K562 (cell line): ENCODE measurements around the gene MAST1. TPM values are rescaled to one million over a fixed set of nuclear protein-coding genes. Genes with fewer than 3 reads are reported as not detected.

Source experiments
- ATAC-seq: fragments of 200-7000 bp; cut with Tn5 transposase; 3 replicates; pipeline ENCODE4 v1.9.1; 2020; ENCODE audit warnings: moderate library complexity
- BruUV-seq: library from RNA; stranded (reverse); fragments of 400-500 nt; replicated peaks from 2 replicates; lab custom pipeline; 2021; lab: Mats Ljungman, UMichigan
- CTCF ChIA-PET: fragments of 300-600 bp; formaldehyde crosslinking; extraction: SDS; loops from one replicate; lab custom pipeline; 2021; ENCODE audit warnings: low intra/inter-chr PET ratio; lab: Yijun Ruan, JAX
- POLR2A ChIA-PET: fragments of 300-600, 350-650 bp; sonication (Branson Sonifier 250); formaldehyde crosslinking; extraction: SDS; loops from one replicate; lab custom pipeline; 2021; ENCODE audit warnings: antibody characterized with exemption, inconsistent platforms; lab: Yijun Ruan, JAX
- DNase-seq, 4 experiments: peaks; one replicate each; pipeline versions ENCODE4 v3.0.0 to v3.0.0-alpha.2; 2011 to 2018; ENCODE audit warnings: low spot score in 3 of 4, mixed read lengths in 3 of 4; ENCODE audit errors: extremely low read depth in 1 of 4
- FAIRE-seq: peaks from 2 replicates; lab custom pipeline; 2011; peaks lifted over from hg19 to GRCh38; lab: Jason Lieb, UNC
- H2AFZ ChIP-seq: 2 replicates; pipeline ENCODE4 v1.6.0; 2011; ENCODE audit warnings: low read depth, low read length, control low read depth, inconsistent platforms
- H3K27ac ChIP-seq: fragments of 200-600 bp; 3 replicates; pipeline ENCODE4 v1.8.0; 2011; ENCODE audit warnings: low read depth, mild to moderate bottlenecking, control low read depth, inconsistent platforms, low read length, moderate library complexity, mixed read lengths; ENCODE audit errors: extremely low read depth
- H3K27me3 ChIP-seq, 2 experiments: fragments of 300-600 bp in 1 of 2; 2 replicates in 1 of 2; 3 replicates in 1 of 2; pipeline versions ENCODE4 v1.6.0 to v1.8.0; 2011; ENCODE audit warnings: inconsistent platforms in 2 of 2, low read length in 2 of 2, mild to moderate bottlenecking in 1 of 2, mixed read lengths in 1 of 2, moderate library complexity in 1 of 2; ENCODE audit not compliant: control insufficient read depth in 2 of 2, insufficient read depth in 2 of 2
- H3K36me3 ChIP-seq: fragments of 300-600 bp; 3 replicates; pipeline ENCODE4 v1.8.0; 2011; ENCODE audit warnings: mild to moderate bottlenecking, low read length, inconsistent platforms; ENCODE audit not compliant: control insufficient read depth, insufficient read depth
- H3K4me1 ChIP-seq, 2 experiments: fragments of 200-600 bp in 1 of 2; replicated peaks in 1 of 2; 2 replicates in 1 of 2; 3 replicates in 1 of 2; pipeline versions ENCODE4 v1.5.1 to v1.8.0; 2011; ENCODE audit warnings: inconsistent platforms in 2 of 2, low read length in 2 of 2, mild to moderate bottlenecking in 1 of 2, mixed read lengths in 1 of 2, moderate library complexity in 1 of 2; ENCODE audit not compliant: control insufficient read depth in 2 of 2, insufficient read depth in 2 of 2
- H3K4me2 ChIP-seq: 2 replicates; pipeline ENCODE4 v1.6.1; 2011; ENCODE audit warnings: low read length, control low read depth, inconsistent platforms, mixed read lengths; ENCODE audit not compliant: insufficient read depth
- H3K4me3 ChIP-seq: fragments of 200-600 bp; sonication (generic), shearing (Covaris generic); 2 replicates; pipeline ENCODE4 v1.5.1; 2016; ENCODE audit warnings: control low read depth, inconsistent platforms
- H3K79me2 ChIP-seq: fragments of 200-600 bp; 3 replicates; pipeline ENCODE4 v1.8.0; 2011; ENCODE audit warnings: low read length, inconsistent platforms; ENCODE audit not compliant: control insufficient read depth, insufficient read depth
- H3K9ac ChIP-seq, 2 experiments: 2 replicates each; pipeline versions ENCODE4 v1.6.0 to v1.6.1; 2011; ENCODE audit warnings: low read depth in 2 of 2, low read length in 2 of 2, control low read depth in 1 of 2, inconsistent platforms in 1 of 2, mild to moderate bottlenecking in 1 of 2, mixed read lengths in 1 of 2; ENCODE audit not compliant: insufficient read depth in 1 of 2
- H3K9me1 ChIP-seq: one replicate; pipeline ENCODE4 v1.6.0; 2011; ENCODE audit warnings: inconsistent platforms, mild to moderate bottlenecking, low read length, moderate library complexity; ENCODE audit not compliant: control insufficient read depth, insufficient read depth
- H3K9me3 ChIP-seq: replicated peaks from 2 replicates; pipeline ENCODE4 v1.5.1; 2011; ENCODE audit warnings: low read depth, low read length, inconsistent platforms; ENCODE audit not compliant: control insufficient read depth, insufficient read depth
- H4K20me1 ChIP-seq: replicated peaks from 2 replicates; pipeline ENCODE4 v1.6.1; 2011; ENCODE audit warnings: low read length, inconsistent platforms, mixed read lengths; ENCODE audit not compliant: control insufficient read depth, insufficient read depth
- DEAF1 ChIP-seq: fragments of 450-650 bp; formaldehyde crosslinking; IDR thresholded peaks from 2 replicates; pipeline ENCODE4 v1.4.0; 2020; ENCODE audit warnings: mild to moderate bottlenecking, moderate library complexity
- E2F4 ChIP-seq: sonication (generic); formaldehyde crosslinking; IDR thresholded peaks from 2 replicates; pipeline ENCODE4 v1.8.0; 2022; ENCODE audit warnings: mild to moderate bottlenecking, low read depth, missing genetic modification reagents
- HDAC6 ChIP-seq: IDR thresholded peaks from 2 replicates; pipeline ENCODE4 v1.6.1; 2012; ENCODE audit warnings: low read depth, mild to moderate bottlenecking, control low read depth, inconsistent platforms, low read length, moderate library complexity
- IFI16 ChIP-seq: fragments of 250-450 bp; sonication (Bioruptor Pico); IDR thresholded peaks from 2 replicates; pipeline ENCODE4 v2.1.2; 2022; ENCODE audit warnings: mild to moderate bottlenecking, inconsistent platforms
- IRF2 ChIP-seq: sonication (generic); formaldehyde crosslinking; IDR thresholded peaks from 2 replicates; pipeline ENCODE4 v1.8.1; 2022; ENCODE audit warnings: mild to moderate bottlenecking, missing genetic modification reagents
- MTA3 ChIP-seq: fragments of 450-650 bp; formaldehyde crosslinking; IDR thresholded peaks from 2 replicates; pipeline ENCODE4 v1.6.1; 2017; ENCODE audit warnings: mild to moderate bottlenecking, borderline replicate concordance
- MTF1 ChIP-seq: fragments of 250-450 bp; sonication (Bioruptor Pico); IDR thresholded peaks from 2 replicates; pipeline ENCODE4 v1.9.0; 2021; ENCODE audit warnings: moderate library complexity, mild to moderate bottlenecking, inconsistent platforms, borderline replicate concordance
- NONO ChIP-seq, 2 experiments: fragments of 200-400 bp in 1 of 2; fragments of 450-650 bp in 1 of 2; formaldehyde crosslinking in 1 of 2; IDR thresholded peaks; 2 replicates each; pipeline ENCODE4 v1.6.1; 2017; ENCODE audit warnings: low read depth in 2 of 2, mild to moderate bottlenecking in 2 of 2, moderate library complexity in 2 of 2, low read length in 1 of 2
- PHF20 ChIP-seq: fragments of 450-650 bp; IDR thresholded peaks from 2 replicates; pipeline ENCODE4 v1.6.1; 2018; ENCODE audit not compliant: partially characterized antibody
- SAFB ChIP-seq: fragments of 200-400 bp; formaldehyde crosslinking; IDR thresholded peaks from 2 replicates; pipeline ENCODE4 v1.6.1; 2017; ENCODE audit warnings: low read depth, low read length, borderline replicate concordance
- SIX5 ChIP-seq, 2 experiments: IDR thresholded peaks; 2 replicates each; pipeline ENCODE4 v1.6.1; 2011; ENCODE audit warnings: low read length in 2 of 2, borderline replicate concordance in 1 of 2, low read depth in 1 of 2, mild to moderate bottlenecking in 1 of 2, moderate library complexity in 1 of 2; ENCODE audit not compliant: insufficient read depth in 1 of 2
- SNIP1 ChIP-seq: fragments of 450-650 bp; IDR thresholded peaks from 2 replicates; pipeline ENCODE4 v1.7.1; 2017; ENCODE audit warnings: low read depth, mild to moderate bottlenecking
- WGBS: fragments of 100-300 bp; shearing (Covaris generic); methylation state at CpG from one replicate; pipeline ENCODE4 v1.1.6; 2016; ENCODE audit warnings: low coverage, mixed read lengths; ENCODE audit not compliant: insufficient coverage; ENCODE audit errors: missing lambda C conversion rate; 5-methylcytosine and 5-hydroxymethylcytosine counted together
- in situ Hi-C: fragments of 300-500 bp; cut with MboI; formaldehyde crosslinking; loops from 4 replicates; pipeline ENCODE4 v1.15.0; 2018; ENCODE audit warnings: inconsistent platforms, mixed read lengths
- intact Hi-C: fragments of 100-400 bp; cut with micrococcal nuclease; formaldehyde crosslinking; loops from 2 replicates; pipeline ENCODE4 v1.14.2; 2022
- polyA plus RNA-seq, 8 experiments: library from polyadenylated mRNA; depleted of rRNA in 4 of 8; stranded (reverse) in 5 of 8; unstranded in 3 of 8; fragments of >200 nt; fragmentation: Nextera tagmentation in 2 of 8; fragmentation: Illumina TruSeq in 1 of 8; extraction: Ambion mirVana in 2 of 8; extraction: Trizol in 1 of 8; gene quantifications; 2 replicates each; pipeline versions ENCODE4 v1.2.1 to v1.2.3, GENCODE V29; 2011 to 2014; ENCODE audit warnings: inconsistent platforms in 1 of 8, missing spikeins in 1 of 8
- total RNA-seq, 7 experiments: library from RNA; depleted of rRNA in 6 of 7; stranded (reverse); fragments of >200 nt in 6 of 7; fragmentation: Illumina TruSeq in 2 of 7; extraction: Trizol in 2 of 7; gene quantifications; 2 replicates each; pipeline versions ENCODE4 v1.2.1 to v1.2.3, GENCODE V29; 2011 to 2021; ENCODE audit warnings: low replicate concordance in 1 of 7
- TF ChIP-seq, protein P1 (sequence below): fragments of 150-350 bp; IDR thresholded peaks from 2 replicates; pipeline ENCODE4 v1.6.1; 2014; ENCODE audit warnings: low read depth, mild to moderate bottlenecking, low read length, borderline replicate concordance
- TF ChIP-seq, protein P2 (sequence below): IDR thresholded peaks from 2 replicates; pipeline ENCODE4 v1.6.1; 2012; ENCODE audit warnings: low read depth, low read length, improper control_type of control experiment, borderline replicate concordance

MAST1 gene
- total and polyA plus RNA-seq, 9 of the 15 experiments (the other 6 are each of a cell fraction or from before 2014, with no cell fraction given): 0.48 to 10.3 (median 3.9) TPM

- Histone ChIP-seq H2AFZ (peak overlapping the region; percentile 77; the same call in 1 of the 2 replicates), H3K79me2 (no peaks in the 10 kb centered on the region), H3K36me3 (no peaks in the 10 kb centered on the region), H3K9ac (peak overlapping the region; percentile 17 to 86; a peak in 1 of 4 replicates), H3K9me3 (no peaks in the 10 kb centered on the region), H3K4me3 (no peak overlapping the region), H3K4me1 (peaks cover 14 to 25% of the 10 kb centered on the region in 2 experiments)
- FAIRE-seq: no peak
- in situ Hi-C loops: no loop called here
- CTCF ChIA-PET: no interaction called here
- no peak for TF ChIP-seq SNIP1
- no peak for TF ChIP-seq MTF1
- no peak for TF ChIP-seq HDAC6
- no peak for TF ChIP-seq SIX5 (IDR thresholded peaks at IDR 0.05; ENCODE audit: borderline replicate concordance in 1 of 2, insufficient read depth in 1 of 2, low read depth in 1 of 2, low read length in 2 of 2)
- TF ChIP-seq DEAF1 (CRISPR knock-in tag): no peak
- TF ChIP-seq, protein P1, sequence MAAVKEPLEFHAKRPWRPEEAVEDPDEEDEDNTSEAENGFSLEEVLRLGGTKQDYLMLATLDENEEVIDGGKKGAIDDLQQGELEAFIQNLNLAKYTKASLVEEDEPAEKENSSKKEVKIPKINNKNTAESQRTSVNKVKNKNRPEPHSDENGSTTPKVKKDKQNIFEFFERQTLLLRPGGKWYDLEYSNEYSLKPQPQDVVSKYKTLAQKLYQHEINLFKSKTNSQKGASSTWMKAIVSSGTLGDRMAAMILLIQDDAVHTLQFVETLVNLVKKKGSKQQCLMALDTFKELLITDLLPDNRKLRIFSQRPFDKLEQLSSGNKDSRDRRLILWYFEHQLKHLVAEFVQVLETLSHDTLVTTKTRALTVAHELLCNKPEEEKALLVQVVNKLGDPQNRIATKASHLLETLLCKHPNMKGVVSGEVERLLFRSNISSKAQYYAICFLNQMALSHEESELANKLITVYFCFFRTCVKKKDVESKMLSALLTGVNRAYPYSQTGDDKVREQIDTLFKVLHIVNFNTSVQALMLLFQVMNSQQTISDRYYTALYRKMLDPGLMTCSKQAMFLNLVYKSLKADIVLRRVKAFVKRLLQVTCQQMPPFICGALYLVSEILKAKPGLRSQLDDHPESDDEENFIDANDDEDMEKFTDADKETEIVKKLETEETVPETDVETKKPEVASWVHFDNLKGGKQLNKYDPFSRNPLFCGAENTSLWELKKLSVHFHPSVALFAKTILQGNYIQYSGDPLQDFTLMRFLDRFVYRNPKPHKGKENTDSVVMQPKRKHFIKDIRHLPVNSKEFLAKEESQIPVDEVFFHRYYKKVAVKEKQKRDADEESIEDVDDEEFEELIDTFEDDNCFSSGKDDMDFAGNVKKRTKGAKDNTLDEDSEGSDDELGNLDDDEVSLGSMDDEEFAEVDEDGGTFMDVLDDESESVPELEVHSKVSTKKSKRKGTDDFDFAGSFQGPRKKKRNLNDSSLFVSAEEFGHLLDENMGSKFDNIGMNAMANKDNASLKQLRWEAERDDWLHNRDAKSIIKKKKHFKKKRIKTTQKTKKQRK: no peak
- TF ChIP-seq PHF20: no peak
- no peak for TF ChIP-seq IRF2 (CRISPR knock-in tag)
- no peak for TF ChIP-seq E2F4
- TF ChIP-seq, protein P2, sequence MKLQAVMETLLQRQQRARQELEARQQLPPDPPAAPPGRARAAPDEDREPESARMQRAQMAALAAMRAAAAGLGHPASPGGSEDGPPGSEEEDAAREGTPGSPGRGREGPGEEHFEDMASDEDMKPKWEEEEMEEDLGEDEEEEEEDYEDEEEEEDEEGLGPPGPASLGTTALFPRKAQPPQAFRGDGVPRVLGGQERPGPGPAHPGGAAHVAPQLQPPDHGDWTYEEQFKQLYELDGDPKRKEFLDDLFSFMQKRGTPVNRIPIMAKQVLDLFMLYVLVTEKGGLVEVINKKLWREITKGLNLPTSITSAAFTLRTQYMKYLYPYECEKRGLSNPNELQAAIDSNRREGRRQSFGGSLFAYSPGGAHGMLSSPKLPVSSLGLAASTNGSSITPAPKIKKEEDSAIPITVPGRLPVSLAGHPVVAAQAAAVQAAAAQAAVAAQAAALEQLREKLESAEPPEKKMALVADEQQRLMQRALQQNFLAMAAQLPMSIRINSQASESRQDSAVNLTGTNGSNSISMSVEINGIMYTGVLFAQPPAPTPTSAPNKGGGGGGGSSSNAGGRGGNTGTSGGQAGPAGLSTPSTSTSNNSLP: no peak
- TF ChIP-seq IFI16 (CRISPR knock-in tag): no peak
- TF ChIP-seq NONO (IDR thresholded peaks at IDR 0.05; ENCODE audit: low read depth in 2 of 2, low read length in 1 of 2): no peak
- TF ChIP-seq MTA3: no peak
- TF ChIP-seq SAFB: no peak
- TF ChIP-seq, all 486 proteins: peak for 0
- Histone ChIP-seq H4K20me1 (no peaks in the 10 kb centered on the region), H3K27ac (no peak overlapping the region), H3K4me2 (peak overlapping the region; percentile 34; the same call in 1 of the 2 replicates), H3K27me3 (no peaks in the 10 kb centered on the region), H3K9me1 (no peaks in the 10 kb centered on the region)
- DNase-seq (no peak), ATAC-seq (no peak)
- 51% methylated on average over 4 of the region's 4 CpGs for WGBS
- no TSS peak for BruUV-seq
- POLR2A ChIA-PET: interaction anchor here (0.7 to 2.3 kb wide), 9 partner anchors 9 to 29 kb away, joined by 3 to 8 read pairs (median 3); partner anchors contain the start of genes GCDH and KLF1
- intact Hi-C loops: no loop called here
Observed at GRCh38 chr19:12912571-12912970, 74.3 kb downstream of the MAST1 start.
